CD4-positive, alpha-beta T cell treated with Interferon gamma for 1 hour (primary cell): ENCODE data around the gene LAMTOR2.

ENCODE experiments used
- DNase-seq: peaks from one replicate; pipeline ENCODE4 v3.0.0-alpha.2; 2020

The LAMTOR2 gene

DNA sequence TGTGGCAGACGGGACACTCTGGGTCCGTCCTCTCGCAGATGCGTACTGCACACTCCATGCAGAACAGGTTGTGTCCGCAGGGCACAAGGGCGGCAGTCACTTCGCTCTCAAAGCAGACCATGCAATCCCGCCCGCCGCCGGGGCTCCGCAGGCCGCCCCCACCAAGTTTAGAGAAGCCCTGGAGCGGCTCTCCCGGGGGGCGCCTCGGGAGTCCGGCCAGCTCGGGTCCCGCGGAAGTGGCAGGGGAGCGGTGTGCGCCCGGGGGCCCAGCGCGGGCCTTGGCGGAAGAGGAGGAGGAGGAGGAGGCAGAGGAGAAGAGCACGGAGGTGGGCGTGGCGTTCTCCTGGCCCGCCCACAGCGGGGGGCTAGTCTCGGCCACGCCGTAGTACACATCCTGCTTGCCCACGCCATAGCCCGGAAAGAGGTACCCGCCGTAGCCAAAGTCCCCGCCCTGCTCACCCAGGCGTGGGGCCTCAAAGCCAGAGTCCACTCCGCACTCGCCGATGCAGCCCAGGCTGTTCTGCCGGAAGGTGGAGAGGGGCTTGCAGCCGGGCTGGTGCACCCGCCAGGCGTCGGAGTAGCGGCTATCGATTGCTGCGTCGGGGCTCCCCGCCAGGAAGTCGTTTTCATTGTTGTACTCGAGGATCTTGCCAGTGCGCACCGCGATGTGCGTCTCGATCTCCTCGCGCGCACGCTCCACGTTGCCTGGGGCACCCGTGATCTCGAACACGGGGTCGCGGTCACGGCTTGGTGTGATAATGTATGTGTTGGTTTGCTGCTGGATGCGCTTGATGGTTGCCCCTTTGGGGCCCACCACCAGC lies 22.2 kb downstream of the LAMTOR2 start:
- peak; percentile 51 for DNase-seq

DNA sequence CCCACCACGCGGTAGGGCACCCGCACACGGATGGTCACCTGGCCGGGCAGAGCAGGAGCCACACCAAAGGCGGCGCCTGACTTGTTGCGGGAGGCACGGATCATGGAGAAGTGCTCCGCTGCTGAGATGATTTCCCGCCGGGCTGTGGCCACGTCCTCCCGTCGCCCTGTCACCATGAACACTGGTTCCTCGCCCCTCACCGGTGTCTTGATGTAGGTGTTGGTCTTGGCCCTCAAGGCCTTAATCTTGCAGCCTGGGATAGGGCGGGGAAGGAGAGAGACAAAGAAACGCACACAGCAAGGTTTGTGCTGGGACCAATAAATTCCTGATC lies 22.8 kb downstream of the LAMTOR2 start:
- DNase-seq: no peak

- no peak for DNase-seq
Measured at GRCh38 chr1:156078728-156079127, 24.1 kb downstream of the LAMTOR2 start.

DNA sequence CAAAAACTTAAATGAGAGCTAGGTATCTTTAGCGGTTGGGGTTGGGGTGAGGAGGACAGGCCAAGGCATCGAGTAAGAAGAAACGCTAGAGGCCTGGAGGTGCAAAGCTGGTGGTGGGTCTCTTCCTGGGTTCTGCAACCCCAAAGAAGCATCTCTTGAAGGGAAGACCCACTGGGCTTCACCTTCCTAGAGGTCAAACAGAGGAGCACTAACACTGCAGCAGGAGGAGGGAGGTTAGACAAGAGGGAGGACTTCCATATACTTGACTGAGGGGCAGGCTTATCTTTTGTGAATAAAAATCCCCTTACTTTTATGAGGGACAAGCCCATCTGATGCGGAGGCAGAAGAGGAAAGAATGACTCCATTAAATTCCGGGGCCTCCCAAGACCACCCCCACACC lies 25.2 kb downstream of the LAMTOR2 start:
- no peak for DNase-seq

GRCh38 chr1:156080241-156080862 lies 25.8 kb downstream of the LAMTOR2 start:
- no peak for DNase-seq

DNA sequence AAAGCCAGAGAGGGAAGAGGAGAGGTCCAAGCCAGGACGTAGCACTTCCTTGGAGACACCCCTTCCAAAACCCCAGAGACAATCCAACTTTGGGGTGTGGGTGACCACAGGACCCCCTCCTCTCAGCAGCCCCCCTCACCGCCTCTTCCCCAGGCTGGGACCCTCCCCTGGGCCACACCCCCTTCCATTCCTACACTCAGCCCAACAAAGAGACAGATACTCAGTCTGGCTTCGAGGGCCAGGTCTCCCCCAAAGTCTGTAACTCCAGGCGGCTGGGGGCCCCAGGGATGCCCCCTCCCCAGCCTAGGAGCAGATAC lies 26.2 kb downstream of the LAMTOR2 start:
- DNase-seq: no peak

DNA sequence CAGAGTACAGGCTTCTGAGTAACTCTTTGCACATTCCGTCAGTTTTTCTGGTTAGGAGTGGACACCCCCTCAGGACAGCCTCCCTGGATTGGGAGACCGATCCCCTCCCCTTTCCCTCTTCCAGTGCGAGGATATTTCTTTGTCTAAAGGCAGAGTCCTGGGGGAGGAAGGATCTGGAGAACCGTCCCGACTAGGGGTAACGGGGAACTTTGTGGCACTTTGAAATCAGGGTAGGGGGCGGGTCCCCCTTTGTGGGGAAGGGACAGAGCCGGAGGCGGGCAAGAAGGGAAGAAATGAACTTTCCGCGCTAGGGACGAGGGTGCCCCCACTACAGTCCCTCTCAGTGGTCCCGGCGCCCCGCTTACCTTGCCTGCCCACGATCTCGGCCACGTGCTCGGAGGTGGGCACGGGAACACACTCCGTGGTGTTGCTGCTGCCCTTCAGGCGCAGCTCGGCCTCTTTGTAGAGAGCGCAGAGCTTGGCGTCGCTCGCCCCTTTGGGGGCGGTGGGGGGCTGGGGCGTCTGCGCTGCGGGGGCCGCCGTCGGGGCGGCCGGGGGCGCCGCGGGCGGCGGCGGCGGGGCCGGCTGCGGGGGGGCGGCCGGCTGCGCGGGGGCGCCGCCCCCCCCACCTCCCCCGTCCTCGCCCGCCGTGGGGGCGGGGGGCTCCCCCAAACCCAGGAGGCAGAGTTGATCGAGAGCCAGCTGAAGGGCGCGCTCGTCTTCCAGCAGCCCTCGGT lies 26.8 kb downstream of the LAMTOR2 start:
- DNase-seq: no peak

DNA sequence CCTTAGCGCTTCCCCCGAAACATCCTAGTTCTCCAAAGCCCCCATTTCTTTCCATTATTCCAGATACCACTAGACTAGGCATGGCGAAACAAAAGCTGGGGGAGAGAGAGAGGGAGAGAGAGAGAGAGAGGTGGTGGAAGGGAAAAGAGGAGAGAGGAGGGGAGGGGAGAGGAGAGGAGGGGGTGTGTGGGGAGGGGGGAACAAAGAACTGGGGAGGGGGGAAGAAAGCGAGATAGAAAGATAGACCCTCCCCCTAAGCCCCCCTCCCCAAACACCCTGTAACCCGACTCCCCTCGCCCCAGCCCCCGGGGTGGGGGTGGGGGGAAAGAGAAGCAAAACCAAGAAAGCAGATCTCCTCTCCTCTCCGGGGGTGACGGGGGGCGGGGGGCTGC lies 27.3 kb downstream of the LAMTOR2 start:
- no peak for DNase-seq

GRCh38 chr1:156082309-156083091 lies 27.9 kb downstream of the LAMTOR2 start, which contains the start of gene MEX3A:
Gene MEX3A, minus strand, starts transcription at chr1:156082465. Its CDS starts 467 bp downstream, at chr1:156081998.
- DNase-seq: peak; percentile 50

- DNase-seq: no peak
Measured at GRCh38 chr1:156083800-156084790, 29.5 kb downstream of the LAMTOR2 start.

- DNase-seq: no peak
Measured at GRCh38 chr1:156086256-156086662, 31.7 kb downstream of the LAMTOR2 start.

GRCh38 chr1:156089704-156090103 lies 35.1 kb downstream of the LAMTOR2 start:
- DNase-seq: no peak

DNA sequence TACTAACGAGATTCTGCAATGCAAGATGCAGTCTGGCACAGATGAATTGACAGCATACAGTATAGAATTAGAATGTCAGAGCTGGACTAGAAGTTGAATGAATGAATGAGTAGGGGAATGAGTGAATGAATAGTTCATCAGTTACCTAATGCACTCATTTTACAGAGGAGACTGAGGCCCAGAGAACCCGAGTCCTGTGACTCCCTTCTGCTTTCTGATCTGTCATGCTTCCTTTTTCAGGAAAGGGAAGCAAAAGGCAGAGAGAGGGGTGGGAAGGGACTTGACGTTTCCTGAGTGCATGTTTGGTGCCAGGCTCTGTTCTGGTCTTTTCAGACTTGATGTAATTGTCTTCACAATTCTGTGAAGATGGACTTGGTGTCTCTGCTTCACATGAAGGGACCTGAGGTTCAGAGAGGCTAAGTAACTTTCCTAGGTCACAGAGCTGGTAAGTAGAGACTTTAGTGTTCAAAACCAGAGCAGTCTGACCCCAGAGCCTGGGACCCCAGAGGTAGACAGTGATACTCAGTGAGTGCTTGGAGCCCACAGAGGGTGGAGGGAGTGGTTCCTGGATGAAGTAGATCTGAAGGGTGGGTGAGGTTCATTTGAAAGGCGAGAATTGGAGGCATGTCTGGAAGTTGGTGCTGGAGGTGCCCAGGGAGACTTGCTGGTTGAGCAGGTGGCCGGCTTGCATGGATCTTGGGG lies 35.7 kb downstream of the LAMTOR2 start:
- DNase-seq: no peak

GRCh38 chr1:156090840-156091188 lies 36.2 kb downstream of the LAMTOR2 start:
- DNase-seq: peak; percentile 83

DNA sequence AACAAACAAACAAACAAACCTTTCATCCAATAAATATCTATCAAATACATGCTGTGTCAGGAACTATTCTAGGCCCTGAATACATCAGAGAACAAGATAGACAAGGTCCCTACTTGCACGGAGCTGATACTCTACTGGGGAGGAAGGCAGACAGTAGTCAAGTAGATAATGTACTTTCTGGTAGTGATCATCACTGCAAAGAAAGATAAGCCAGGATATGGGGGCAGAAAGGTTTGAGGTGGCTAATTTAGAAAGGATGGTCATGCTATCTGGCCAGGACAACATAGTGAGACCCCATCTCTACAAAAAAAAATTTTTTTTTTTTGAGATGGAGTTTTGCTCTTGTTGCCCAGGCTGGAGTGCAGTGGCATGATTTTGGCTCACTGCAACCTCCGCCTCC lies 37.0 kb downstream of the LAMTOR2 start:
- no peak for DNase-seq

GRCh38 chr1:156095906-156096508 lies 41.4 kb downstream of the LAMTOR2 start:
- no peak for DNase-seq

DNA sequence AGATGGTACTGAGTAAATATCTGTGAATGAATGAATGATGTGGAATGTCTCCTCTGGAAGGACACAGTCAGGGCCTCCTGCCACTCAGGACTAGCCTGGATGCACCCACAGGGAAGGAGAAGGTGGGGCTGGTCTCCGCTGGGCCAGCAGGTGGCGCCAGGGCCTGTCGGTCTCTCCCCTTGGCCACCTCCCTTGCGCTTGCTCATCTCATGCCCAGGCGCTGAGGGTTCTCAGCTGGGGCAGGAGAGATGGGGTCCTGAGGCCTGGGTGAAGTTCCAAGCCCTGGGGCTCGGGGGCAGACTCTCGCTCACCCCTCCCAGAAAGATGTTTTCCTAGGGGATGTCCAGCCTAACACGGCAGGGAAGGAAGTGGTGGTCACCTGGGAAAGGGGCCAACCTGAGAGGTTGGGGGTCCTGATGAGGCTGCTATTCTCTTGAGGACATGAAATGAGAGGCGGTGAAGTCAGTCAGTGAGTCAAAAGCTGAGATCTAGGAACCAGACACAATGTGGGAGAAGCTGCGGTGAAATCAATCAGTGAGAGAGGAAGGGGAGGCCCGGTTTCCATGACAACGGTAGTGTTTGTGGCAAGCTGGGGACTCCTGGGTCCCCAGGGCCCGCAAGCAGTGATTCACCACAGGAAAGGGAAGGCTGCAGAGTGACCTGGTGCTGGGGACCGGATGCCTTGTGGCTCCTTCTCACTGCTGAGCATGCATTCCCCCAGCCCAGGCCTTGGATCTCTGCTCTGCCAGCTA lies 42.2 kb downstream of the LAMTOR2 start:
- DNase-seq: peak; percentile 96

GRCh38 chr1:156097499-156098178 lies 43.1 kb downstream of the LAMTOR2 start:
- no peak for DNase-seq

- DNase-seq: no peak
Measured at GRCh38 chr1:156098784-156099183, 44.2 kb downstream of the LAMTOR2 start.

GRCh38 chr1:156099282-156099681 lies 44.7 kb downstream of the LAMTOR2 start:
- no peak for DNase-seq
